GM18868 (cell line): ENCODE results near the gene ZNF346.
"Not testable (repeated sequence)": the region's sequence is repeated elsewhere in the genome, so short reads cannot be mapped to it uniquely, and the experiment has no call there.

Source experiments
- ATAC-seq: cut with Tn5 transposase; IDR thresholded peaks from one replicate; pipeline ENCODE4 v1.9.1; 2021; ENCODE audit warnings: mild to moderate bottlenecking, moderate library complexity; ENCODE audit not compliant: unreplicated experiment

The ZNF346 gene

DNA sequence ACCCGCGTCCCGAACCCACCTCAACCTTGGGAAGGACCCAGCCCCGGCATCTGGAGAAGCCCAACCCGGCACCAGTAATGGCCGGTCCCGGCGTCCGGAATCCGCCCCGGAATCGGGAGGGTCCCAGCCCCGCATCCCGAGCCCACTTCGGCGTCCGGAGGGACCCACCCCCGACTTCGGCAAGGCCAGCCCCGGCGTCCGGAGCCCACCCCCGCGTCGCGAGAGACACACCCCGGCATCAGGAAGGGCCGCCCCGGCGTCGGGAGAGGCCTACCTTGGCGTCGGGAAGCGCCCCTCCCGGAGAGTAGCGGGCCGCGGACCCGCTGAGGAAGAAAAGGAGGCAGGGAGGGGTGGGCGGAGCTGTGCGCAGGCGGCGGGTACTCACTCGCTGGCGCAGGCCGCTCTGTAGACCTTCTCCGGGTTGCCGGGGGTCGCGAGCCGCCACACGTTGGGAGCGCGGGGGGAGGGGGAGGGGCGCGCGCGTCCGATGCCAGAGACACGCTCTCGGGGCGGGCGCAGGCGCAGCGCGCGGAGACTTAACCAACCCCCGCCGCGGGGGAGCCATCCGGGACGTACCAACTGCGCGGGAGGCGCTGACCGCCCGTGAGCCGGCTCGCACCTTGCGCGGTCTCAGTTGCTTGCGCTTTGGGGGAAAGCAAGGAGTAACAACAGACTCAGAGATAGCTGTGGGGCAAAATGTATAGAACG is 16.1 kb upstream of the ZNF346 start, which contains the start of gene UIMC1:
UIMC1 (minus strand) TSS at position 515 of the 708 bp plus-strand sequence. CDS start 24,164 bp downstream, outside the sequence.
- ATAC-seq: peak; percentile 73

DNA sequence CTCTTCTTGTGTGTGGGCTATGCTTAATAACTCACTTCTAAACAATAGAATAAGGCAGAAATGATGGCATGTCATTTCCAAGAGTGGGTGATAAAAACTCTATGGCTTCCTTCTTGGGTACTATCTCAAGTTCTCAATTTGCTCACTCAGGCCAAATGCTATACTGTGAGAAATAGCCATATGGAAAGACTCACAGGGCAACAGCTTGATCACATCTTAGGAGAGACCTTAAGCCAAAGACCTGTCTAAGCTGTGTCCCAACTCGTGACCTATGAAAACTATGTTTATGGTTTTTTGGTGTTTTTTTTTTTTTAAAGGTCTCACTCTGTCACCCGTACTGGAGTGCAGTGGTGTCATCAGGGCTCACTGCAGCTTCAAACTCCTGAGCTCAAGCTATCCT is 13.8 kb upstream of the ZNF346 start:
- ATAC-seq: no peak

DNA sequence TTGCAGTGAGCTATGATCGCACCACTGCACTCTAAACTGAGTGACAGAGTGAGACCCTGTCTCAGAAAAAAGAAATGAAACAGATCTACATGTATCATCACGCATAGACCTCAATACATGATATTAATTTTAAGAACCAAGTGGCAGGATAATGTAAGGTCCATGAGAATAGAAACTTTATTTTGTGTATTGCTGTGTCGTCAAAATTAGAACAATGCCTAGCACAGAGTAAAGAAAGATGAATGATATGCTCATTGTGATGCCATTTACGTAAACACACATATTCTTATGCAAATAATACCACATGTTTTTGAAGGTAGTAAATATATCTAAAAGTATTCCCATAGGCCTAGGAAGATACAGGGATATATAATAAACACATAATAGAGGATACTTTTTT is 12.3 kb upstream of the ZNF346 start:
- ATAC-seq: no peak

DNA sequence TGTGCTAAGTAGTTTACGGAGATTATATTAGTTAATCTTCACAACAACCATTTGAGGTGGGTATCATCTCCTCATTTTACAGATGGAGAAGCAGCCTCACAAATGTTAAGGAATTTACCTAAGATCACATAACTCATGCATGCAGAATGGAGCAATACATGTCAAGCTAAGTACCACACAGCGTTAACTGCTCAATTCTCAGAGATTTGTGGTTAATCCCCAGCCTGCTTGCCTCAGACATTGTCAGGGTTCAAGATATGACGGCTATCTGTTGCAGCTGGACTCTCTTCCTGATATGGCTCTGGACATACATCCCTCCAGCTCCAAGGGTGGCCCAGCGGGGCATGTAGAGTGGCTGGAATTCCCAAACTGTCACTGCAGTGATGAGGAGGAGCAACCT is 7.3 kb upstream of the ZNF346 start:
- ATAC-seq: no peak

DNA sequence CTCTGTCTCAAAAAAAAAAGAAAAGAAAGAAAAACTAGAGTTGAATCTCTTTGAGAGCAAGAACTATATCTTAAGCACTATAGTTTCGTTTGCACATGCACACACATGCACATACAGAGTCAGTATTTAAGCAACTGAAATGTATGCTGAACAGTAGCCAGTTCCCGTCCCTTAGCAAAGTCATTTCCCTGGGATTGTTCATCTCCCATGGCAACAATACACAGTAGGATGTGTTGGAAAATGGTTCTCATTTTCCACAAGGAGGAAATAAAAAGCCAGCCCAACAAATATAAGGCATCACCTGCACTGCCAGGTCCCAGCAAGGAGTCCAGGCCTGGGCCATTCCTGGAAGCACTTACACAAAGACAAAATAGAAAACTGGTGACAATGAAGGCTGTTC is 4.2 kb upstream of the ZNF346 start:
- ATAC-seq: no peak

DNA sequence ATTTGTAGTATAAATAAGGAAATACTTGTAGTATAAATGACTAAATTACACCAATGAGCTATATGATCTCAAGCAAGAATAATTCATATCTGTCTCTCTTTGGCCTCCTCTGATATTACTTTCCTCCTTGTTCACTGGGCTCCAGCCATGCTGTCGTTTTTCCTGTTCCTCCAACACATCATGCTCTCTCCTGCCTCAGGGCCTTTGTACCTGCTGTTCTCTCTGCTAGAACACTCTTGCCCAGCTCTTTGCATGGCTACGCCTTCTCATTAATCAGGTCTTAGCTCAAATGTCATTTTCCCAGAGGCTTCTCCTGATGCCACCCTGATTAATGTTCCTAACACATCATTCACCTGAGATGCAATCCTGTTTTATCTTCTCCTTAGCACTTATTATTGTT is 2.5 kb upstream of the ZNF346 start:
- no peak for ATAC-seq

DNA sequence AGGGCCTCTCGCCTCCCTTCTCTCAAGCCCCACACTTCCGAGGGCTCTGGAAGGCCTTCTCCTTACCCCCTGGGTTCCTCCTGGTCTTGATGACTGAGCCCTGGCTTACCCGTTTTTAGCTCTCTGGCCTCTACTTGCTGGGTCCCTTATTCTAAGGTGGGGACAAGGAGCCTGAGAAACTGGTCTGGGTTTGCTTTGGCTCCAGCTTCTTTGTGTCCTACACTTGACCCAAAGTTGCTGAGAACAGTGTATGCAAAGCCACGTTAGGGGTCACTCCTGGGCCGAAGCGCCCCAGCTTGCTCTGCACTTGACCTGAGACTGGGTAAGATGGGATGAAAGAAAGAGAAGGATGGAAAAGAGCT is 788 bp downstream of the ZNF346 start:
- ATAC-seq: peak; percentile 6

DNA sequence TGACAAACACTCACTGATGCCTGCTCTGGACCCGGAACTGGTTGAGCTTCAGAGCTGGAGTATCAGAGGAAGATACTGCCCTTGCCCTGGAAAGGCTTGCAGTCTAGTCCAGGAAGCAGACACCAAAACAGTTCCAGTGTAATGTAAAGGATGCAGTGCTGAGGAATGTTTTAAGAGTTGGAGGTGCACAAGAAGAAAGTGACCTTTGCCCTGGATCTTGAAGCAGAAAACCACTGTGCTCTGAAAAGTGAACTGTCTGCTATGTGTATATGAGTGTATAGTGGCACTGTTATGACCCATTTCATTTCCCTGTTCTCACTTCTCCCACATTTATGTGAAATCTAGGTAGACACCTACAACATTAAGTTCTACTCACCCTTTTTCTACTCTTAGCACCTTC is 2.1 kb downstream of the ZNF346 start:
- no peak for ATAC-seq

DNA sequence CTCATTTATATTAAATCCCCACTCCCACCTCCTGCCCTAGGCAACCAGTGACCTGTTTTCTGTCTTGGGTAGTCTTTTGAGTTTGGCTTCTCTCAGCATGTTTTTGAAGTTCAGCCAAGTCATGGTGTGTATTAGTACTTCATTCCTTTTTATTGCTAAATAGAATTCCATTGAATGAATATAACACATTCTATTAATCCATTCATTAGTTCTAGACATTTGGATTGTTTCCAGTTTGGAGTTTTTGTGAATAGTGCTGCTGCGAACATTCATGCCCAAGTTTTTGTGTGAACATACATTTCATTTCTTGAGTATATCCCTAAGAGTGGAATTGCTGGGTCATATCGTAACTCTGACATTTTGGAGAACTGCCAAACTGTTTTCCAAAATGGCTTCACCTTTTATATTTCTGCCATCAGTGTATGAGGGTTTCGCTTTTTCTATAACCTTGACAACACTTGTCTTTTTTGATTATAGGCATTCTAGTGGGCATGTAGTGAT is 2.7 kb downstream of the ZNF346 start:
- no peak for ATAC-seq

DNA sequence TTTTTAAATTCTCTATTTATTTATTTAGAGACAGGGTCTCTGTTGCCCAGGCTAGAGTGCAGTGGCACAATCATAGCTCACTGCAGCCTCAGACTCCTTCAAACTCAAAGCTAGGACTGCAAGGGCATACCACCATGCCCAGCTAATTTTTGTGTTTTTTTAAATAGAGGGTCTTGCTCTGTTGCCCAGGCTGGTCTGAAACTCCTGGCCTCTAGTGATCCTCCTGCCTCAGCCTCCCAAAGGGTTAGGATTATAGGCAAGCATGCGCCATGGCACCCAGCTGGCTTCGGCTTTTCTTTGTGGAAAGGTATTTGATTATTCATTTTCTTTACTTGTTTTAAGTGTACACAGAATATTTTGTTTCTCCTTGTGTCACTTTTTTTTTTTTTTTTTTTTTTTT is 5.2 kb downstream of the ZNF346 start:
- ATAC-seq: no peak

DNA sequence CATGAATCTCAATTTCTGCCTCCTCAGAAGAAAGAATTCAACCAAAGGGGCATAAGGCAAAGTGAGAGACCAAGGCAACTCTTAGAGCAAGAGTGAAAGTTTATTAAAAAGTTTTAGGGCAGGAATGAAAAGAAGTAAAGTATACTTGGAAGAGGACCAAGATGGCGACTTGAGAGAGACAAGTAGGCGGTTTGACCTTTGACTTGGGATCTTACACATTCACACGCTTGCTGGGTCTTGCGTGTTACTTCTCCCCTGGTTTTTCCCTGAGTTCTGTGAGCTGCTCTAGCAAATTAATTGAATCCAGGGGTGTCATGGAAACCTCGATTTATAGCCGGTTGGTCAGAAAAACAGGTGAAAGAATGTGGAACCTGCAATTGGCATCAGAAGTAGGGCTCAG is 7.0 kb downstream of the ZNF346 start:
- ATAC-seq: no peak

DNA sequence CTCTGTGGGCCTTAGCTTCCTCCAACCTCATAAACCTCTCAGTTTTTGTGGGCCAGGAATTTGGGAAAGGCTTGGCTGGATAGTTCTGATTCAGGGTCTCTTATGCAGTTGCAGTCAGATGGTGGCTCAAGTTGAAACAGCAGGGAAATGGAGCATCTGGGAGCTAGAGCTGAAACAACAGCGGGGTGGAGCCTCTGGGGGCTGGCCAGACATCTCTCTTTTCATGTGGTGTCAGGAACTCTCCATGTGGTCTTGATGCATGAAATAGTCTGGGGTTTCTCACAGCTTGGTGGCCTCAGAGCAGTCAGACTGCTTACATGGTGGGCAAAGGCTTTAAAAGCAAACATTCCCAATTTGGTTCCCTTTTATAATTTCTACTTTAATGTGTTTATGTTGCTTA is 13.5 kb downstream of the ZNF346 start:
- ATAC-seq: no peak

DNA sequence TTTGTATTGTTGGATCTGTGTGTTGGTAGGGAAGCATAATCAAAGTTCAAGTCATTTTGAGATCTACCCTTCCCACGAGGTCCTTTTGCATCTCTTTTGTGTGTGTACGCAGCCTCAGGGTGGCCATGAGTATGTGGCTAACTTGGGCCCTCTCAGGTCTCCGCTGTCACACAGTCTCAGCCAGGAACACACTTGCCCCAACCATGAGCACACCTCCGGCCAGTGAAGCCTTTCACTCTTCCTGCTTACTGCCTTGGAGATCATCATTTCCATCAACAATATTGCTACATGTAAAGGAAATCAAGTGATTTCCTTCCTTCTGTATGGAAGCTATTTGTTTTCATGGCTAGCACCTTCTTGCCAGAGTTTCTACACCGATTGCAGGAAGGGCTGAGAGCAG is 13.9 kb downstream of the ZNF346 start:
- no peak for ATAC-seq

DNA sequence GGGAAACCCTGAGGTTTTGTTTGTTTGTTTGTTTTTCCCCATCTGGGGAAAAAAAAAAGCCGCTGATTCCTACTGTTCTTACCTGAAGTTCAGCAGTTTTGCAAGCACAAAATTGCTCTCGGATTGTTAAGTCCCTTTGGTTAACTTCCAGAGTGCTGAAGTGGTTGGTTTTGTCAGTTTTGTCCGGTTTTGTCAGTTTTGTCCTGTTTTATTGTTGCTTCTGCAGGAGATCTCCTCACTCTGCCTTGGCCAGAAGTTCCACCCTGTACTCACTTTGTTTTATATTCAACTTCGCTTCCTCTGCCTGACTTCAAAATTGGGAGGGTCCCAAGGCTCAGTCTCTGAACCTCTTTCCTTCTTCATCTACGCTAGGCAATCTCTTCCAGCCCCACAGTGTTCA is 14.4 kb downstream of the ZNF346 start:
- no peak for ATAC-seq

DNA sequence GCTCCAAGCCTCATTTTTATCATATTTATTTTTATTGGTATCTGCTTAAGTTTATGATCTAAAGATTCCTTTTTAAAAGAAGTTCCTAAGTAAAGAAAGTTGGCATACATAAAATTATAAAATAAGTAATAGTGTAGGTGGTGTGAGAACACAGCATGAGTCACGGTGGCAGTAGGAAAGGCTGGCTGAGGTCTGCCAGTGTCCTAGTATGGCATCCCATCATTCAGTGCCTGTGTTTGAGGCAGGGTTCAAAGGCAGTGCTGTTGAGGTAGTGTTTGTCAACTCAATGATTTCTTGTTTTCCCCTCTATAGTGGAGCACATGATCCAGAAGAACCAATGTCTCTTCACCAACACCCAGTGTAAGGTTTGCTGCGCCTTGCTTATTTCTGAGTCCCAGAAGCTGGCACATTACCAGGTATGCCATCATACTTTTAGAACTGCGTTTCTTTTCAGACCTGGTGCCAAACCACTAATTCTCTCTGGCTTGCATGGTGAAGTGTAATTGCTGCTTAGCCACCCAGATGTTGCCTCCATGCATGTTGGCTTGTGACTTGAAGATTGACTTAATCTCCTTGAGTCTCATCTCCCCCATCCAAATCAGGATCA is 18.4 kb downstream of the ZNF346 start:
- no peak for ATAC-seq

DNA sequence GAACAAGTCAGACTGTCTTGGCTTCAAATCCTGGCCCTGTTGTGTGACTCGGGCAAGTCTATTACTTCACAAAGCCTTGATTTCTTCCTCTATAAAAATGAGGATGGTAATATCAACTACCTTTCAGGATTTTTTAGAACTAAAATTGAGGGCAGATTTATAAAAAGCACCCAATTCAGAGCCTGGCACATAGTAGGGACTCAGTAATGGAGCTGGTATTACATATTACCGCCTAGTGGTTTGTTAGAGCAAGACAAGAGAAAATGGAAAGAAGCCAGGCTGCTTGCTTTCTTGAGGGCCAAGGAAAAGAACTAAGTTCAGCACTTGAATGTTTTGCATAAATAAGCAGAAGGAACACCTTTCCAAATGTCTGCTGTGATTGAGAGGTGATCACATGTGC is 19.4 kb downstream of the ZNF346 start:
- no peak for ATAC-seq

DNA sequence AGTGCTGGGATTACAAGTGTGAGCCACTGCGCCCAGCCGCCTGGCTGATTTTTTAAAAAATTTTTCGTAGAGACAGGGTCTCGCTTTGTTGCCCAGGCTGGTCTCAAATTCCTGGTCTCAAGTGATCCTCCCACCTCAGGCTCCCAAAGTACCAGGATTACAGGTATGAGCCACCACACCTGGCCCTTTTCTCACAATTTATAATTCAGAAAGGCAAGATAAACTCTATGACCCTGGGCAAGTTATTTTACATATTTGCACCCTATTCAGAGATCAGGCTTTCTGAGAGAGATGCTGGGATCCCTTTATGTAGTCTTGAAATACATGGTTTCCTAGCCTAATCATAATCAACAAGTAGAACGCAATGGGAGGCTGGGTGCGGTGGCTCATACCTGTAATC is 20.6 kb downstream of the ZNF346 start:
- ATAC-seq: no peak

DNA sequence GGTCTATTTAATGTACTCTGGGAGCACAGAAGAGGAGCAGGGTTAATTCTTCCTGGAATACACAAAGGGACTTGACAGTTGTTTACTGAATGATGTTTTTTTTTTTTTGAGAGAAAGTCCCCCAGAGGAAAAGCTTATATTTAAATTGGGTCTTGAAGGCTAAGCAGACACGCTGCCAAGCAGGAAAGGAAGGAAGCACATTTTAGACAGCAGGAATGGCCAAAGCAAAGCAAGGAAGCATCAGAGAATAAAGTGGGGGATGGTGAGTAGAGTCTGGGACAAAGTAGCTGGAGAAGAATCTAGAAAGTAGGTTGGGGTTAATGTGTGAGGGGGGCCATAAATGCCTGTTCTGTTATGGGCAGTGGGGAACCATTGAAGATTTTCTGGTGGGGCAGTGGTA is 21.5 kb downstream of the ZNF346 start:
- no peak for ATAC-seq

DNA sequence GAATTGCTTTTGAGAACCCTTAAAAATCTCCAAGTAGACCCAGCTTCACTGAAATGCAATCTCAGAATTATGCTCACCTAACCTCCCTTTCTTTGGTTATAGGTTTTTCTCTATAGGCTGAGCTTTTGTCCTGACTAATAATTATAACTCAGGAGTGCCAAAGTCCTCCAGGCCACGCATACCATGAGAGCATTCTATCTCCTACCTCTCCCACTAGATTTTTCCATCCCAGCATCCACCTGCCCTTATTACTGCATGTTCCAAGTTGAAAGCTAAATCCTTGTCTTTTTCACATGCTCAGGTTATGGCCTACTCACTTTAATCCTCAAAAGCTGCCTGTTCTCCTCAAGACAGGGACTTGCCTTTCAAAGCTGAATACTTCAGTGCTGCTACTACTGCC is 22.1 kb downstream of the ZNF346 start:
- ATAC-seq: no peak

DNA sequence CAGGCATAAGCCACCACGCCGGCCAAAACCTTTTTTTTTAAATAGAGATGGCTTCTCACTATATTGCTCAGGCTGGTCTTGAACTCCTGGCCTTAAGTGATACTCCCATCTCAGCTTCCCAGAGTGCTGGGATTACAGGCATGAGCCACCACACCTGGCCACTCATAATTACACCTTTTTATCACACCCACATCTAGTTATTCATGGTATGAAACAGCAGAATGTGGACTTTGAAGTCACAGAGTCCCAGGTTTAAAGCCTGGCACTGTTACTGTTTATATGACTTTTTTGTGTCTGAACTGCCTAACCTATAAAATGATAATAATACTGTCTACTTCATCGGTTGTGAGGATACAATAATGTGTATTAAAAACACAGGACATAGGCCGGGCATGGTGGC is 23.1 kb downstream of the ZNF346 start:
- ATAC-seq: no peak

DNA sequence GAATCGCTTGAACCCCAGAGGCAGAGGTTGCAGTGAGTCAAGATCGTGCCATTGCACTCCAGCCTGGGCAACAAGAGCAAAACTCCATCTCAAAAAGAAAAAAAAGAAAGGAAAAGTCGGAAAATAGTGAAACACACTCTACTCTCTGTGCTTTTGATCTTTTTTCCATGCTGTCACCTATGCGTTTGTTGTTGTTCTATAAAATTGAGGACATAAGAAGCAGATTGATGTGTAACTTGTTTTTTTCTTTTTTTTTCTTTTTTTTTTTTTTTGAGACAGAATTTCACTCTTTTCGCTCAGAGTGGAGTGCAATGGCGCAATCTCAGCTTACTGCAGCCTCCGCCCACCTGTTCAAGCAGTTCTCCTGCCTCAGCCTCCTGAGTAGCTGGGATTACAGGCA is 26.0 kb downstream of the ZNF346 start:
- ATAC-seq: not testable (repeated sequence)

DNA sequence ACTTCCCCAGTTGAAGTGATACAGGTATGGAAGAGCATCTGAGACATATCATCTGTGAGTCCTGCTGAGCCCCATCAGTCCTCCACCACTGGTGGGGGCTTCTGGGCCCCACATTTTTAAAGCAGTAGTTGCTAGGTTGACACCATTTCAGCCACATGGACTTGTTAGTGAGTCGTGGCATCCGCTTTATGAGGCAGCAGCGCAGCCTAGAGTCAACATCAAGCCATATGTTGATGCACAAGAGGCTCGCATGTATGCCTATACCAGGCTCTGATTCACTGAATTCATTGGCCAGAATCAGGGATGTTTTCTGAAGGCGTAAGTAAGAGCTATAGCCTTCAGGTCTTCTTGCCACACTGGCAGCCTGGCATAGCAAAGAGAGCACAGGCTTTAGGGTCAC is 26.8 kb downstream of the ZNF346 start:
- no peak for ATAC-seq
